Thyroid gland (tissue), 4 donors: ENCODE measurements around the gene KRT32. TPM values are rescaled to one million over a fixed set of nuclear protein-coding genes. Genes with fewer than 3 reads are reported as not detected.
"Not testable (repeated sequence)": the region's sequence is repeated elsewhere in the genome, so short reads cannot be mapped to it uniquely, and the experiment has no call there.

ENCODE experiments used
- DNase-seq, 2 donors: peaks; one replicate each; pipeline ENCODE4 v3.0.0-alpha.2; 2019
- H3K27ac ChIP-seq, 3 donors: fragments of 200-600 bp; sonication (generic); 1 replicate in 2 of 3; 2 replicates in 1 of 3; pipeline ENCODE4 v1.5.1; 2016 to 2019; ENCODE audit warnings: mild to moderate bottlenecking in 1 of 3, moderate library complexity in 1 of 3
- H3K27me3 ChIP-seq: fragments of 200-600 bp; sonication (generic); one replicate; pipeline ENCODE4 v1.5.1; 2019
- H3K36me3 ChIP-seq, 2 donors: fragments of 200-600 bp; sonication (generic); one replicate each; pipeline ENCODE4 v1.5.1; 2016 to 2019
- H3K4me1 ChIP-seq, 2 donors: fragments of 200-600 bp; sonication (generic); one replicate each; pipeline ENCODE4 v1.5.1; 2017 to 2019
- H3K4me3 ChIP-seq, 3 donors: fragments of 200-600 bp; sonication (generic); replicated peaks in 1 of 3; 1 replicate in 2 of 3; 2 replicates in 1 of 3; pipeline ENCODE4 v1.5.1; 2016; ENCODE audit warnings: mild to moderate bottlenecking in 1 of 3
- H3K9me3 ChIP-seq: fragments of 200-600 bp; sonication (generic); one replicate; pipeline ENCODE4 v1.5.1; 2017
- POLR2A ChIP-seq, 2 donors: fragments of 450-650 bp; IDR thresholded peaks; one replicate each; pipeline ENCODE4 v1.6.1; 2017; ENCODE audit warnings: antibody characterized with exemption in 2 of 2, mild to moderate bottlenecking in 2 of 2, moderate library complexity in 1 of 2
- WGBS, 2 donors: methylation state at CpG; one replicate each; pipeline ENCODE4 v1.1.5; 2017; 5-methylcytosine and 5-hydroxymethylcytosine counted together
- intact Hi-C: fragments of 100-400 bp; cut with DNase I; formaldehyde crosslinking; loops from one replicate; pipeline ENCODE4 v1.15.1; 2023
- total RNA-seq, 4 donors: library from RNA; depleted of rRNA; stranded (reverse); fragments of >200 nt; gene quantifications; one replicate each; pipeline ENCODE4 v1.2.3, GENCODE V29; 2016
- TF ChIP-seq, protein P1 (sequence below), 6 experiments: fragments of 200-600 bp in 3 of 6; fragments of 450-650 bp in 3 of 6; sonication (generic) in 3 of 6; IDR thresholded peaks; one replicate each; pipeline ENCODE4 v1.5.1; 2016 to 2019; ENCODE audit warnings: antibody characterized with exemption in 6 of 6, mild to moderate bottlenecking in 2 of 6, inconsistent platforms in 1 of 6, moderate library complexity in 1 of 6

The KRT32 gene
- total RNA-seq, 4 donors from 2014 or later, result not detected

DNA sequence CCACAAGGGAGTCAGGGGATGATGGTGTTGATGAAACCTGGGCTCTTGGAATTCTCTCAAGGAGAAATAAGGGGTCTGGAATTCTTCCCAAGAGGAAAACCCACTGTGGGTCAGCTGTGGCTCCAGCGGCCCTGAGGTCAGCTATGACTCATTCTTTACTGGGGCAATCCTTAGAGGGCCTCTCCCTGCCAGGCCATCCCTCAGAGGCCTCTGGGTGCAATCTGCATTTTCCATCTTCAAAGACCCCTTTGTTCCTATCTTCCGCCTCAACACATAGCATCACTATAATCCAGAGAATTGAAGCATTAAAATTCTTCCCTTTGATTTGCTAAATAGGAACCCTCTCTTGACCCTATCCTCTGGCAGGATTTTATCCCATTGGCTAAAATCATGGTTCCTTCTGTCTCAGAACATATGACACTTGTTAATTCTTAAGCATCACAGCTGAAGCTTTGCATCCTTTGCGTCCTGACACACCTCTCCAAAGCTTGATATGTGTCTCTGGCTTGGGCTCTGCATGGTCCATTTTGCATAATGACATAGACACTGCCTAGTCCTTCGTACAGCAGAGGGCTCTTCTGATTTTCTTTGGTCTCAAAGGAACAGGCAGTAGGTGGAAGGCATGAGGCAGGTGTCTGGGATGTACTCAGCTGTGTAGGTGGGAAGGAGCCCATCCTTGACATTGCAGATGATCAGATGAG lies 38.4 kb downstream of the KRT32 start:
- Histone ChIP-seq H3K4me3 (no peak overlapping the region), H3K36me3 (no peaks in the 10 kb centered on the region), H3K27ac (no peak overlapping the region), H3K27me3 (no peaks in the 10 kb centered on the region), H3K4me1 (no peaks in the 10 kb centered on the region), H3K9me3 (no peaks in the 10 kb centered on the region)
- WGBS, 2 donors, result 76 to 87% methylated on average over 4 of the region's 4 CpGs
- TF ChIP-seq, protein P1, sequence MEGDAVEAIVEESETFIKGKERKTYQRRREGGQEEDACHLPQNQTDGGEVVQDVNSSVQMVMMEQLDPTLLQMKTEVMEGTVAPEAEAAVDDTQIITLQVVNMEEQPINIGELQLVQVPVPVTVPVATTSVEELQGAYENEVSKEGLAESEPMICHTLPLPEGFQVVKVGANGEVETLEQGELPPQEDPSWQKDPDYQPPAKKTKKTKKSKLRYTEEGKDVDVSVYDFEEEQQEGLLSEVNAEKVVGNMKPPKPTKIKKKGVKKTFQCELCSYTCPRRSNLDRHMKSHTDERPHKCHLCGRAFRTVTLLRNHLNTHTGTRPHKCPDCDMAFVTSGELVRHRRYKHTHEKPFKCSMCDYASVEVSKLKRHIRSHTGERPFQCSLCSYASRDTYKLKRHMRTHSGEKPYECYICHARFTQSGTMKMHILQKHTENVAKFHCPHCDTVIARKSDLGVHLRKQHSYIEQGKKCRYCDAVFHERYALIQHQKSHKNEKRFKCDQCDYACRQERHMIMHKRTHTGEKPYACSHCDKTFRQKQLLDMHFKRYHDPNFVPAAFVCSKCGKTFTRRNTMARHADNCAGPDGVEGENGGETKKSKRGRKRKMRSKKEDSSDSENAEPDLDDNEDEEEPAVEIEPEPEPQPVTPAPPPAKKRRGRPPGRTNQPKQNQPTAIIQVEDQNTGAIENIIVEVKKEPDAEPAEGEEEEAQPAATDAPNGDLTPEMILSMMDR (IDR thresholded peaks at IDR 0.05), result no peak
- no peak for TF ChIP-seq POLR2A (IDR thresholded peaks at IDR 0.05)
- DNase-seq, result no peak
- intact Hi-C loops, result no loop called here

DNA sequence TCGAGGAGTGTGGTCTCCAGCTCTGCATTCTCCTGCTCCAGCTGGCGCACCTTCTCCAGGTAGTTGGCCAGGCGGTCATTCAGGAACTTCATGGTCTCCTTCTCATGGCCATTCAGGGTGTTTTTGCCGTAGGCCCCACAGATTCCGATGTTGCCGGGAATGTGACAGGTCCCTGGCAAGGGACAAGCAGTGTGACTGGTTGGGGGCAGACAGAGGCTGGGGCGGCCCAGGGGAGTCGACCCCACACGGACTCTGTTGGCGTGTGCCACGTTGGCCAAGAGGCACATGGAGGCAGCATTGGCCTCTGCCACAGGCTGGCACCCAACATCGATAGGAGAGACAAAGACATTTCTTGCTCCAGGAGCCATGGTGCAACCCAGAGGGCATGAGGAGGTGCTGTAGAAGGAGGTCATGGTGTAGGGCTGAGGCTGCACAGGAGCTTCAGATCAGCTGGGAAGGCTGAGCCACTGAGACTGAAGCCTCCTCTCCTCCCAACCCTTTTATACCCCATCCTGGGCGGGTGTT lies 43.0 kb downstream of the KRT32 start, which contains the start of gene KRT37:
KRT37 (minus strand) TSS at position 475 of the 525 bp plus-strand sequence; CDS start at position 413, 62 bp downstream.
- DNase-seq, result no peak
- 95% methylated on average over 12 to 13 of the region's 13 CpGs for WGBS, 2 donors
- Histone ChIP-seq H3K4me1 (no peaks in the 10 kb centered on the region), H3K9me3 (no peaks in the 10 kb centered on the region), H3K36me3 (no peaks in the 10 kb centered on the region), H3K4me3 (no peak within 1 kb of the TSS), H3K27me3 (no peaks in the 10 kb centered on the region), H3K27ac (no peak within 1 kb of the TSS)
- intact Hi-C loops, result no loop called here
- TF ChIP-seq POLR2A (IDR thresholded peaks at IDR 0.05), result no peak
- TF ChIP-seq, protein P1 (IDR thresholded peaks at IDR 0.05), result no peak

DNA sequence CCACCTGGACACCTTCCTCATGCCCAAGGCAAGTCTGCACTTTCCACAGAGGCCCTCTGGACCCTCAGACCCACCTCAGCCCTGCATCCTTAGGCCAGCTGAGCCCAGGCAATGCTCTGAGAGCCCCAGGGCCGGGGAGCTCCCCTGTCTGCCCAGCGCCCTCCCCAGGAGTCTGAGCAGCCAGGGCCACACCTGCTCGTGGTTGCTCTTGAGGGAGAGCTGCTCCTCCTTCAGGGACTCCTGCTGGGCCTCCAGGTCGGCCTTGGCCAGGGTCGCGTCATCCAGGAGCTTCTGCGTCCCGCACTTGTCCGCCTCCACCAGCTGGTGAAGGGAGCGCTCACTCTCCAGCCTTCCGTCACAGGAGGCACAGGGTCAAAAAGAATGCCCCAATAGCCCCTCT lies 44.6 kb downstream of the KRT32 start:
- intact Hi-C loops, result not testable (repeated sequence)

DNA sequence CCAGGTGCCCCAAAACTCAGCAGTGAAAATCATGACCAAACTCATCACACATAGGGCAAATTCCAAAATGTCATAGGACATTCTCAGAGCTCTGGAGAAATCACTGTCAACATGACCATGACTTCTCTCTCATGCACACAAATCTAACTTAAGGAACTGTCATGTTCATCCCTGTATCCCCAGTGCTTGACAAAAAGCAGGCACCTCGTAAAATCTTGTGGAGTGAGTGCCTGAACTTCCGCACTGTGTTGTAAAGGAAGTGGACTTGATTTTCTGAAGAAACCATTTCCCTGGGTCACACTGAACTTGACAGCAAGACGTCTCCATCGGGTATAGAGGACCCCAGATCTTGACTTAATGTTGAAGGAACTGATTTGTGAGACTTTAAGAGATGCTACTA lies 45.6 kb downstream of the KRT32 start:
- no peak overlapping the region for H3K27ac ChIP-seq
- 80 to 97% methylated on average over 4 of the region's 4 CpGs for WGBS, 2 donors
- intact Hi-C loops, result no loop called here
- no peaks in the 10 kb centered on the region for H3K27me3 ChIP-seq
- H3K9me3 ChIP-seq, result no peaks in the 10 kb centered on the region
- no peaks in the 10 kb centered on the region for H3K36me3 ChIP-seq
- H3K4me1 ChIP-seq, result peaks cover 0 to 3% of the 10 kb centered on the region in 2 donors
- DNase-seq, result no peak
- no peak overlapping the region for H3K4me3 ChIP-seq
- no peak for TF ChIP-seq POLR2A (IDR thresholded peaks at IDR 0.05)
- TF ChIP-seq, protein P1 (IDR thresholded peaks at IDR 0.05), result no peak

More for the DNA sequence above, 44.6 kb downstream of the KRT32 start:
- H3K4me3 ChIP-seq, H3K4me1 ChIP-seq, H3K27me3 ChIP-seq, DNase-seq, H3K9me3 ChIP-seq, H3K36me3 ChIP-seq, H3K27ac ChIP-seq: not testable (repeated sequence)
- 93 to 97% methylated on average over 8 of the region's 11 CpGs for WGBS, 2 donors

DNA sequence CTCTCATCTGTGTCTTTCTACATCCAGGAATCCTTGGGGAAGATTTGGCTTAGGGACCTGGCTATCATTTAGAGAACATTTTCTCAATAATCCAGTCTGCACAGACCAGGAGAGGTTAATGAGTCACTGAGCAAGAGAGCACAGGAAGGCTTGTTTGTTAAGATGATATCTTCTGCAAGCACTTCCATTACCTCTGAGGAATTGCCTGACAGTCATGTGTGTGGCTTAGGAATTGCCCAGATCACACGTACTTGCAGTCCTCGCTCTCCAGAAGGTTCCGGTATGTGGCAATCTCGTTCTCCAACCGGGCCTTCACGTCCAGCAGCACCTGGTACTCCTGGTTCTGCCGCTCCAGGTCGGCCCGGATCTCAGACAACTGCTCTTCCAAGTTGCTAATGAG lies 46.1 kb downstream of the KRT32 start:
- H3K27ac ChIP-seq, result no peak overlapping the region
- H3K27me3 ChIP-seq, result no peaks in the 10 kb centered on the region
- no peak for TF ChIP-seq POLR2A (IDR thresholded peaks at IDR 0.05)
- TF ChIP-seq, protein P1 (IDR thresholded peaks at IDR 0.05), result no peak
- peaks cover 0 to 8% of the 10 kb centered on the region in 2 donors for H3K4me1 ChIP-seq
- no peak overlapping the region for H3K4me3 ChIP-seq
- H3K36me3 ChIP-seq, result no peaks in the 10 kb centered on the region
- WGBS, 2 donors, result 81 to 84% methylated on average over 9 of the region's 9 CpGs
- DNase-seq, result no peak
- no peaks in the 10 kb centered on the region for H3K9me3 ChIP-seq
- intact Hi-C loops, result no loop called here
